HG03575 (cell line): ENCODE results near the gene ATP12A.

Source experiments
- ATAC-seq: cut with Tn5 transposase; IDR thresholded peaks from one replicate; pipeline ENCODE4 v1.9.1; 2021; ENCODE audit not compliant: unreplicated experiment, insufficient number of reproducible peaks, low FRiP score; ENCODE audit errors: extremely low read depth

ATP12A gene

GRCh38 chr13:24661713-24662112, 18.5 kb upstream of the ATP12A start:
- no peak for ATAC-seq

- no peak for ATAC-seq
These were observed 17.8 kb upstream of the ATP12A start for GRCh38 chr13:24662195-24663088.

DNA sequence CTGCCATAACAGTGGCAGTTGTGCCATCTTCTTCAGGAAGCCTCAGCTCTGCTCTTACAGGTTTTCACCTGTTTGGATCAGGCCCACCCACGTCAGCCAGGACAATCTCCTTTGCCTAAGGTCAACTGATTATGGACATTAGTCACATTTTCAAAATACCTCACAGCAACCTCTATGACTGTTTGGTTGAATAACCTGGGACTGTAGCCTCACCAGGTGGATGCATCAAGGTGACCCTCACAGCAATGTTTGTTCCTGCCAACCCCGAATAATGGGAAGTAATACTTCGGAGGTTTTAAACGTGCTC, 17.2 kb upstream of the ATP12A start:
- ATAC-seq: no peak

- no peak for ATAC-seq
These were observed 16.6 kb upstream of the ATP12A start for GRCh38 chr13:24663586-24663985.

- ATAC-seq: no peak
These were observed 15.3 kb upstream of the ATP12A start for GRCh38 chr13:24664726-24665409.

- ATAC-seq: no peak
These were observed 11.7 kb upstream of the ATP12A start for GRCh38 chr13:24668511-24668910.

DNA sequence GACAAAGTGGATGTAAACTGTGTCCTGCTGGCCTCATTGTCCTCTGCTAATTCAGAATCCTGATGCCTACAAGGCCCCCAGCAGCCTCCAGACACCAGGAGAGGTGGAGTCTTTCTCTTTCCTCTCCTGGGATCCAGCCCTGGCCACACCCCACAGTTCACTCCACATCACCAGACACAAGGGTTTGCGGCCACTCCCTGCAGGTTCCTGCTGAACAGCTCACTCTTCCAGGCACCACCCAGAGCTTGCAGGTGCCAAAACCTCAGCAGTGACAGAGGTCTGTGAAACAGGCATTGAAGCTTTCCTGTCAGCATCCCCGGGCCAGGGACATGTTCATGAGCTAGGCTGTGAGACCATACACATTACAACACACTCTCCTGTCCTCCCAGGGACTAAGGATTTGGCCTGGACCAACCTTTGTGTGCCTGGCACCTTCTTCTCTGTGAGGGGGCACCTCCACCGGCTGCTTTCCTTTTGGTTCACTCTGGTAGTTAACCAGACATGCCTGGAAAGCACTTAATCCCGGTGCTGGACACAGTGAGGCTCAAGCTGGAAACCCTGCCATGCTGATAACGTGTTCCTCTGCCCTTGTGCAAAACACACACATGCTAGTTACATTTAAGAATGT, 11.1 kb upstream of the ATP12A start:
- no peak for ATAC-seq

DNA sequence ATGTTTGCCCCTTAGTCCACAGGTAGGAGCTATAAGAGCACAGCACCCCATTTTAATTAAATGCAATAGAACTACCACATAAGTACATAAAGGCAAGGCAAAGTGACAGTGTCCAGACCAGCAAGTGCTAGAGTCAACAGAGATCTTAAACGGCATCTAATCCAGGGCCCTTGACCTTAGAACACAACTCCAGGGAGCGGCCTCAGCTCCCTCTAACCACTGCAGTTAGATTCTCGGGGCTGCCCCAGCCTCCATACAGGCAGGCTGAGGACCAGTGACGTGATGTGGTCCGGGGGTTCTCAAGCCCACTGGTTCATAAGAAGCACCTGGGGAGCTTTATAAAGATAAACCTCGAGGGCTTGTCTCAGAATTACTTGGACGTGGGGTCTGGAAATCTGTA, 10.0 kb upstream of the ATP12A start:
- ATAC-seq: no peak

DNA sequence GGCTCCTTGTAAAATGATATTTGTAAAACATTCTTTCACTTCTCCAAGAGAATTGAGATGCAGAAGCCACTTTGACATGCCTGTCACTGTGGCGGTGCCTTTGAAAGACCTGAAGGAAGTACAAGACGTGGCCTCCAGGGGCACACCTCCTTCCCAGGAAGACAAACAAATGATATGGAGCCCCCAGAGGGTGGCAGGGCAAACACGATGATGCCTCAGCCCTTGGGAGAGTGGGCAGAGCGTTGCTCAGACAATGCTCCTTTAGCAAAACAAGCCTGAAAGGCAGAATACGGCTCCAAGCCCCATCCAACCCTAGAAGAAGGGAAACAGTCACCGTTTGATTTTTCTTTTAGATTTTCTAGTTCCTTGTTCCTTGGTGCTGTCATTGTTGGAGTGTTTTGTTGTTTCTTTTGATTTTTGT, 9.2 kb upstream of the ATP12A start:
- no peak for ATAC-seq

DNA sequence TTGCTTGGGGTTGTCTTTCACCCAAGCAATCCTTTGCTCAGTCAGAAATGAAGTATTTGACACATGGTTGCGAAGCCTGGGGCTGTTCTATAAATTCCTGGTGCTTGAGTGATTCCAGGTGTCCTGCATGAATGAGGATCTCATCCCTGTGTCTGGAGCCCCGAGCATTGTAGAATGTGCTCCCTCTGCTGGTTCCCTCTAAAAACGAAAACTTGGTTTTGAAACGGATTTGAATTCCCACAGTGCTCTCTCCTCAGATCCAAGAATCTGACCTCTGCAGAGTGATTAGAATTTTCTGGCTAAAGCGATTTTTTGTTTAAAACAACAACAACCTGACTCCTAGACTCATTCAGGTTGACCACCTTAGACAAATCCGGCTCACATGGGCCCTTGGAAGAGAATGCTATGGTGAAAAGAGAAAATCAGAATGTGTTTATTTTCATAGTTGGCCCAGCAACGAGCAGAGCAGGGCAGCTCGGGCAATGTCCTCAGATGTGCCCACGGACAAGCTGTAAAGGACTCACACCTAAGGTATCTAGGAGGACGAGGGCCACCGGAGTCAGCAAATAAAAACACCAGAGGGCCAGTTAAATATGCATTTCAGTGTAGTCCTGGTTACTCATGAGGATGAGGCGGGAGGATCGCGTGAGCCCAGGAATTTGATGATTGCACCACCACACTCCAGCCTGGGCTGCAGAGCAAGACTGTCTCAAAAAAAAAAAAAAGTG, 8.7 kb upstream of the ATP12A start:
- ATAC-seq: no peak

DNA sequence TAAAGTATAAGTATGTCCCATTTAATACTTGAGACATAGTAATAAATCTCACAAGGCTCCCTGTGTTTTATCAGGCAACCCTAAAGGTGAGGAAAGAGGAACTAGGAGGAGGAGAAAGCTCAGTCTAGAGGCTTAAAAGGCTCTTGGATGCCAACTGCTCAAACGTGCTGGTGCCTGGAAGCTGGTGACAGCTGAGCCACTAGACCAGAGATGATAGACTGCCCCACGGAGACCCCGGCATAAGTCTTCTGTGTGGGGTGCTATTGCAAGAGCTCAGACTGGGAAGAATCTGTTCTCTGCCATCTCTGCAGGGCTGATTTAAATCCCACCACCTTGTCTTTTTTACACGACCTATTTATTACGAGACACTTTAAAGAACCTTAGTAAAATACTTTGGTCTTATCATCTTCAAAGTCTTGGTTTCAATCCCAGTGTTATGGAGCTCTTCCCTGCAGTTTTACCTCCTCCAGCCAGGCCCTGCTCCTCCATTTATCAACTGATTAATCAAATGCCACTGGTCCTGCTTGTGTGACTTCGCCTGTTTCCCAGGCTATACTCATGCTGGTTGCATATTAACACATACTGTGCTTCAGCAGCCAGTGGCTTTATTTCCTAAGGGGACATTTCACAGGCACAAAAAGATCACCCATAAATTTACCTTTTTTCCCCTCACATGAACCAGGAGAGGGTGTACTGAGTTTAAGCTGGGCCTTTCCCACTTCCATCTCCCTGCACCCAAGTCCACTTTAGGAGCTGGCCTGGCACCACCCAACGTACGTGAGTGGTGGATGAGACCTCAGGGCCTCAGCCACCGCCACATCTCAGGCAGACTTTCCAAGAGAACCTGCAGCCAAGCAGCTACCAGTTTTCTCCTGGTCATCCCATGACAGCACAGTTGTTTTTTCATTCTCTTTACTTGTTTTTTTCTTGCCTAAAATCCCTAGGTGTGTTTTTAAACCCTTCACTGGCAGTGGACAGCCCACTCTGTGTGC, 7.8 kb upstream of the ATP12A start:
- no peak for ATAC-seq

DNA sequence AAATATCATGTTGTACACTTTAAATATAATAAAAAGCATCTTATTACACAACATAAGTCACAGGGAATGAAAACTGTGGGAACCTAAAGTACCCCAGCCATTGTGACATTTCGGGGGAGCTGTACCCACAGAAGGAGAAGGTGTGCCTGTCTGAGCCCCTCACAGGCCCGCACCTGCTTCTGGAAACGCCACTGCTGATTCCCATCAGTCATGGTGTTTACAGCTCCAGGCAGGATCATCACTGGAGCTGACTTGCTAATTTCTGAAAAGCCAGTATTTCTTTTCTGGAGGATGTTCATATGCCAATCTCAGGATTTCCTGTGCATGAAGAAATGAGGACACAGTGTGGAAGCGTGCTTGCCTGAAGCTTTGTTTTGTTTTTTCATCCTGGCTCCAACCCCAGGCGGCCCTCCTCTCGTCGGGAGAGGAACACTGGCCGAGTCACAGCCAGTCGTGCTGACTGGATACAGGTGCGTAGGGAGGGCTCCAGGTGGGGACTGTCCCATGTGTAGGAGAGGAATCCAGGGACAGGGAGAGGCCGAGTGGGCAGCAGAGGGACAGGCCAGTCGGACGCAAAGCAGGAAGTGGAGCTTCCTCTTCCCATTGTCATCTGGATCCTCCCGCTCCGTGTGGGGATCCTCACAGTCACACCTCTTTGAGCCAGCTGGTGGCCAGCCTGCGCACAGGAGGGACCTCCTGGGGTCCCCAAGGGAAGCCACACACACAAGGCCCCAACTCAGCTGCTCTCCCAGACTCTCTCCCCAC, 4.2 kb upstream of the ATP12A start:
- ATAC-seq: no peak

DNA sequence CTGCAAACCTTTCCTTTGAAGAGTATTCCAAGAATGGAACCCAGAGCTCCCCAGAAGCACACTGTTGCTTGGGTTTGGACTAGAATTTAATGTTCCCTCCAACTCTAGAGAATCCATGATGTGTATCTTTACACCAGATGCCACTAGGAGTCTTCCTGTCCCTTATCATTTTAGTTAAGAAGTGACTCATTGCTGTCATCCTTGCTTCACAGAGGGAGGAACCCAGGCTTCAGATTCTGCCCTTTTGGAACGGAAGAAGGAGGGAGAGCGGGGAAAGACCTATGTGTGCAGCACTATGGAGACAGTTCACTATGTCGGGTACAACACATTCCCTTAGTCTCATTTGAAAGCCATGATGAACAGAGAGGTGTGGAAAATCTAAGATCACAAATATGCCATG, 2.1 kb upstream of the ATP12A start:
- no peak for ATAC-seq

- ATAC-seq: no peak
These were observed 522 bp upstream of the ATP12A start for GRCh38 chr13:24679686-24680085.

GRCh38 chr13:24680921-24681604, 855 bp downstream of the ATP12A start:
- no peak for ATAC-seq

- no peak for ATAC-seq
These were observed 1.7 kb downstream of the ATP12A start for GRCh38 chr13:24681930-24682329.

DNA sequence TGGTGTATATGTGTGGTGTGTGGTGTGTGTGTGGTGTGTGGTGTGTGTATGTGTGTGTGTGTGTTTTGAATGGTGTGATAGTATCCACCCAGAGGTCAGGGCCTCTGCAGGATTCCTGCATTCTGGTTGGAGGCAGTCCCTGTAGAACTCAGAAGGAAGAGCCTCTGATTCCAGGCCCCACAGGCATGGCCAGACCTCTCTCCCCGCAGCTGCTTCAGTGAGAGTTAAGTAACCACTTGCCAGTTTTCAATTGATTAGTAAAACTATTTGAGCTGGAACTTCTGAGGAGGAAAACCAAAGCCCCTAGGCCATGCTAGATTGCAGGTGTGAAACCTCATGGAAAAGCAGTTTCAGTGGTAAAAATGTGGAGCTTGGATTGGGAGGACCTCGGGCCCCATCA, 2.1 kb downstream of the ATP12A start:
- ATAC-seq: no peak
